Sigmoid colon (tissue), 4 donors: Measurements from ENCODE around the gene SALL4.

Source experiments
- POLR2A ChIP-seq, 2 donors: fragments of 450-650 bp; IDR thresholded peaks; one replicate each; pipeline ENCODE4 v1.6.1; 2016; ENCODE audit warnings: antibody characterized with exemption in 2 of 2, mild to moderate bottlenecking in 2 of 2, moderate library complexity in 2 of 2
- POLR2AphosphoS5 ChIP-seq, 4 donors: sonication (generic); formaldehyde crosslinking; IDR thresholded peaks; one replicate each; pipeline ENCODE4 v1.6.1; 2017; ENCODE audit warnings: antibody characterized with exemption in 4 of 4

GRCh38 chr20:51758978-51759544 is 43.3 kb downstream of the SALL4 start:
- no peak for TF ChIP-seq POLR2AphosphoS5 (IDR thresholded peaks at IDR 0.05)
- TF ChIP-seq POLR2A (IDR thresholded peaks at IDR 0.05) = no peak
